GM23248 (cell line): ENCODE data around the gene AHI1. TPM values are rescaled to one million over a fixed set of nuclear protein-coding genes. Genes with fewer than 3 reads are reported as not detected.
"Not testable (repeated sequence)": the region's sequence is repeated elsewhere in the genome, so short reads cannot be mapped to it uniquely, and the experiment has no call there.

ENCODE experiments used
- DNase-seq: peaks from one replicate; pipeline ENCODE4 v3.0.0-alpha.2; 2015
- H2AFZ ChIP-seq: fragments of 200-600 bp; sonication (generic); 2 replicates; pipeline ENCODE4 v1.6.1; 2016; ENCODE audit warnings: antibody characterized with exemption
- H3F3A ChIP-seq: fragments of 200-600 bp; sonication (generic); 2 replicates; pipeline ENCODE4 v1.6.1; 2016; ENCODE audit warnings: mild to moderate bottlenecking, antibody characterized with exemption, mixed run types; ENCODE audit not compliant: insufficient read depth
- H3K27ac ChIP-seq: fragments of 200-600 bp; sonication (generic); 2 replicates; pipeline ENCODE4 v1.5.1; 2016; ENCODE audit warnings: mild to moderate bottlenecking
- H3K27me3 ChIP-seq: fragments of 200-600 bp; sonication (generic); replicated peaks from 2 replicates; pipeline ENCODE4 v1.6.1; 2016; ENCODE audit warnings: mild to moderate bottlenecking; ENCODE audit not compliant: insufficient read depth
- H3K36me3 ChIP-seq: fragments of 200-600 bp; sonication (generic); 2 replicates; pipeline ENCODE4 v1.6.1; 2016; ENCODE audit warnings: low read depth, mild to moderate bottlenecking
- H3K4me1 ChIP-seq: fragments of 200-600 bp; sonication (generic); 2 replicates; pipeline ENCODE4 v1.6.1; 2016; ENCODE audit warnings: mild to moderate bottlenecking; ENCODE audit not compliant: insufficient read depth
- H3K4me2 ChIP-seq: fragments of 200-600 bp; sonication (generic); one replicate; pipeline ENCODE4 v1.6.1; 2016; ENCODE audit warnings: mild to moderate bottlenecking; ENCODE audit not compliant: unreplicated experiment
- H3K4me3 ChIP-seq: fragments of 200-600 bp; sonication (generic); 2 replicates; pipeline ENCODE4 v1.5.1; 2016; ENCODE audit warnings: mild to moderate bottlenecking
- H3K79me2 ChIP-seq: fragments of 200-600 bp; sonication (generic); 2 replicates; pipeline ENCODE4 v1.6.1; 2016; ENCODE audit warnings: mild to moderate bottlenecking; ENCODE audit not compliant: insufficient read depth
- H3K9ac ChIP-seq: fragments of 200-600 bp; sonication (generic); 2 replicates; pipeline ENCODE4 v1.6.1; 2016; ENCODE audit warnings: mild to moderate bottlenecking
- H3K9me2 ChIP-seq: fragments of 200-600 bp; sonication (generic); 2 replicates; pipeline ENCODE4 v1.6.1; 2016; ENCODE audit warnings: mixed run types, mild to moderate bottlenecking, moderate library complexity; ENCODE audit not compliant: insufficient read depth
- H3K9me3 ChIP-seq: fragments of 200-600 bp; sonication (generic); one replicate; pipeline ENCODE4 v1.6.1; 2017; ENCODE audit warnings: low read depth
- H4K20me1 ChIP-seq: fragments of 200-600 bp; sonication (generic); 2 replicates; pipeline ENCODE4 v1.6.0; 2016; ENCODE audit not compliant: insufficient read depth
- EZH2 ChIP-seq: fragments of 200-600 bp; sonication (generic); IDR thresholded peaks from 2 replicates; pipeline ENCODE4 v1.6.1; 2018; ENCODE audit warnings: antibody characterized with exemption, mild to moderate bottlenecking; ENCODE audit not compliant: insufficient read depth, poor library complexity, severe bottlenecking
- EZH2phosphoT487 ChIP-seq: fragments of 200-600 bp; sonication (generic); IDR thresholded peaks from 2 replicates; pipeline ENCODE4 v1.6.1; 2018; ENCODE audit warnings: antibody characterized with exemption, moderate library complexity, mild to moderate bottlenecking, low read depth; ENCODE audit not compliant: insufficient read depth
- WGBS, 2 experiments: methylation state at CpG; one replicate each; pipeline ENCODE4 v1.1.6; 2015 to 2017; ENCODE audit warnings: low lambda C conversion rate in 2 of 2, low coverage in 1 of 2; ENCODE audit errors: missing lambda C conversion rate in 2 of 2; 5-methylcytosine and 5-hydroxymethylcytosine counted together
- in situ Hi-C: fragments of 300-500 bp; cut with MboI; formaldehyde crosslinking; loops from 2 replicates; pipeline ENCODE4 v1.15.0; 2020
- polyA plus RNA-seq: library from polyadenylated mRNA; unstranded; fragments of >200 nt; fragmentation: Nextera tagmentation; extraction: Ambion mirVana; gene quantifications from 2 replicates; pipeline ENCODE4 v1.2.1, GENCODE V29; 2016
- total RNA-seq: library from RNA; depleted of rRNA; stranded (reverse); fragments of >200 nt; shearing (Covaris generic); gene quantifications from 2 replicates; pipeline ENCODE4 v1.2.3, GENCODE V29; 2014

The AHI1 gene
- total and polyA plus RNA-seq, 2 experiments from 2014 or later, result 11.1 to 25.9 TPM

- Histone ChIP-seq H3K27me3 (no peaks in the 10 kb centered on the region), H3K9me2 (no peaks in the 10 kb centered on the region), H2AFZ (no peak overlapping the region), H3K27ac (no peak overlapping the region), H3K9me3 (no peaks in the 10 kb centered on the region), H3K79me2 (no peaks in the 10 kb centered on the region), H3K4me1 (no peaks in the 10 kb centered on the region), H3F3A (no peaks in the 10 kb centered on the region), H3K4me3 (no peak overlapping the region), H3K4me2 (no peak overlapping the region), H3K36me3 (no peaks in the 10 kb centered on the region), H3K9ac (no peak overlapping the region), H4K20me1 (no peaks in the 10 kb centered on the region)
- in situ Hi-C loops, result no loop called here
- no peak for TF ChIP-seq EZH2phosphoT487
- TF ChIP-seq EZH2, result no peak
- DNase-seq, result peak; percentile 26
- 74 to 79% methylated on average over 9 of the region's 9 CpGs for WGBS, 2 experiments
Measured at GRCh38 chr6:135250234-135250633, 247.3 kb downstream of the AHI1 start.

DNA sequence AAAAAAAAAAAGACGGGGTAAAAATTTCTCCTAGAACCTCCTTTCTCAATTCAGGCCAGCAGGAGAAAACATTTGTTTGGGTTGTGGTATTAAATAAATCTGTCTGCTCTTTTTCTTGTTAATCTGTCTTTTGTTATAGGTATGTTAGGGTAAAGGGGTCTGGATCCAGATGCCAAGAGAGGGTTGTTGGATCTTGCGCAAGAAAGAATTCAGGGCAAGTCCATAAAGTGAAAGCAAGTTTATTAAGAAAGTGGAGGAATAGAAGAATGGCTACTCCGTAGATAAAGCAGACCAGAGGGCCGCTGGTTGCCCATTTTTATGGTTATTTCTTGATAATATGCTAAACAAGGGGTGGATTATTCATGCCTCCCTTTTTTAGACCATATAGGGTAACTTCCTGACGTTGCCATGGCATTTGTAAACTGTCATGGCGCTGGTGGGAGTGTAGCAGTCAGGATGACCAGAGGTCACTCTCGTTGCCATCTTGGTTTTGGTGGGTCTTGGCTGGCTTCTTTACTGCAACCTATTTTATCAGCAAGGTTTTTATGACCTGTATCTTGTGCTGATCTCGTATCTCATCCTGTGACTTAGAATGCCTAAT, 251.0 kb downstream of the AHI1 start:
- H3K4me1 ChIP-seq, H3K27me3 ChIP-seq, H3K79me2 ChIP-seq, in situ Hi-C loops, H3K9ac ChIP-seq, H2AFZ ChIP-seq, H3K9me2 ChIP-seq, H3K9me3 ChIP-seq, H4K20me1 ChIP-seq, H3K4me3 ChIP-seq, H3K4me2 ChIP-seq, H3K36me3 ChIP-seq, H3F3A ChIP-seq, H3K27ac ChIP-seq, DNase-seq: not testable (repeated sequence)
- 73 to 75% methylated on average over 8 of the region's 8 CpGs for WGBS, 2 experiments

DNA sequence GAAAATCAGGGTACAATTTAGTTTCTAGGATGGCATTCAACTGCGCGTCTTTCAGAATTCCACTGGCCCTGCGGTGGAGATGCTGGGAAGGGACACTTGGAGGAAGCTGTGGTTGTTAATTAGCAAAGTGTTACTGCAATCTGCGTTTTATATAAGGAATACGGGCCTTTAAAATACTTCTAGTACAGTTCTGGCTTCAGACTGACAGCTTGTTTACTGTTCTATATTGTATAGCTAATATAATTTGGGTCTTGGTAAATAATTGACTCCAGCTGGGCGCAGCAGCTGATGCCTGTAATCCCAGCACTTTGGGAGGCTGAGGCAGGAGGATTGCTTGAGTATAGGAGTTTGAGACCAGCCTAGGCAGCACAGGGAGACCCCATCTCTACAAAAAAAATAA, 252.7 kb downstream of the AHI1 start:
- H3K4me3 ChIP-seq, result no peak overlapping the region
- H3K9me3 ChIP-seq, result no peaks in the 10 kb centered on the region
- no peak for DNase-seq
- no peaks in the 10 kb centered on the region for H3F3A ChIP-seq
- WGBS, 2 experiments, result 86 to 87% methylated on average over 6 of the region's 6 CpGs
- H2AFZ ChIP-seq, result no peak overlapping the region
- no peak overlapping the region for H3K27ac ChIP-seq
- H3K36me3 ChIP-seq, result no peaks in the 10 kb centered on the region
- H3K9ac ChIP-seq, result no peak overlapping the region
- in situ Hi-C loops, result no loop called here
- no peaks in the 10 kb centered on the region for H4K20me1 ChIP-seq
- no peaks in the 10 kb centered on the region for H3K27me3 ChIP-seq
- no peaks in the 10 kb centered on the region for H3K4me1 ChIP-seq
- H3K79me2 ChIP-seq, result no peaks in the 10 kb centered on the region
- no peaks in the 10 kb centered on the region for H3K9me2 ChIP-seq
- no peak overlapping the region for H3K4me2 ChIP-seq
- no peak for TF ChIP-seq EZH2

DNA sequence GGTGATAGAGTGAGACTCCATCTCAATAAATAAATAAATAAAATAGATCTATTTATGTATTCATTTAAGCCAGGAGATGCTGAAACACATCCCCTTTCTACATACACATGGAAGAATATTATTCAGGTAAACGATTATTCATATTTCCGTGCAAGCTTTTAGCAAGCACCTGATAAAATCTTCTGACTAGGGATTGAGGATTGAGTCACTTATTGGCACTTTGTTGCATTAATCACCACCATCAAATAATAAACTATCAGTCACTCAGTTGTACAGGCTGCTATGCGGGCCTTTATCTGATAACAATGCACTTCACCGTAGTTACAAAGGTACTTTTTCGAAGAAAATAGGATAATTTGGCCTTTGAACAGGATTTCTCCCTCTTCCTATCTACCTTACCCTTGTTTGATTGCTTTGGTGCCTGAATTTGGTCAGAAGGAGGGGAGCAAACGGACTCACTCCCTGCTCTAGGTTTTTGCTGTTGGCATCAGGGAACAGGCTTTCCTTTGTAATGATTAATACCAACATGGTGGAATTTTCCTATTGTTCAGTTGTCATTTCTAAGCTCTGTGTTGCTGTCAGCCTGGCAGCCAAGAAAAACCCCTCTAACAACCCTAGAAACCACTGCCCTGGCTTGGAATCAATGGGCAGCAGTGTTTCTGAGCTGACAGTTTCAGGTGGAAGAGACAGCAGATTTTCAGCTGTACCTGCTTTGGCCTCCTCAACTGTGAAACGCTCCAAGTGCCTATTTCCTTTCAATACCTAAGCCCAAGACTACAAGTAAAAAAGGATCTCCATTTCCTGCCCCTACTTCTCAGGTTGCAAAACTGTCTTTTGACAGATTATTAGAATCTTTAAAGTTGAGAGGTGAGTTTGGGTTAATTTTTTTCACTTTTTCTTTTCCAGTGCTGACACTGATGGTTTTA, 253.4 kb downstream of the AHI1 start:
- no peak overlapping the region for H3K4me2 ChIP-seq
- no peak overlapping the region for H3K27ac ChIP-seq
- no peak for DNase-seq
- no peak overlapping the region for H3K9ac ChIP-seq
- H3K27me3 ChIP-seq, result no peaks in the 10 kb centered on the region
- H3K79me2 ChIP-seq, result no peaks in the 10 kb centered on the region
- 80 to 82% methylated on average over 7 of the region's 7 CpGs for WGBS, 2 experiments
- H4K20me1 ChIP-seq, result no peaks in the 10 kb centered on the region
- H3K4me1 ChIP-seq, result no peaks in the 10 kb centered on the region
- no peaks in the 10 kb centered on the region for H3F3A ChIP-seq
- H3K4me3 ChIP-seq, result no peak overlapping the region
- H3K9me3 ChIP-seq, result no peaks in the 10 kb centered on the region
- in situ Hi-C loops, result no loop called here
- no peaks in the 10 kb centered on the region for H3K36me3 ChIP-seq
- no peak overlapping the region for H2AFZ ChIP-seq
- no peak for TF ChIP-seq EZH2phosphoT487
- no peak for TF ChIP-seq EZH2
- no peaks in the 10 kb centered on the region for H3K9me2 ChIP-seq
